ENCODE results near the gene TMEM132C. TPM values are rescaled to one million over a fixed set of nuclear protein-coding genes. Genes with fewer than 3 reads are reported as not detected.

TMEM132C gene
- total and polyA plus RNA-seq, 2 of the 4 experiments (the other 2 are of a cell fraction): not detected

DNA sequence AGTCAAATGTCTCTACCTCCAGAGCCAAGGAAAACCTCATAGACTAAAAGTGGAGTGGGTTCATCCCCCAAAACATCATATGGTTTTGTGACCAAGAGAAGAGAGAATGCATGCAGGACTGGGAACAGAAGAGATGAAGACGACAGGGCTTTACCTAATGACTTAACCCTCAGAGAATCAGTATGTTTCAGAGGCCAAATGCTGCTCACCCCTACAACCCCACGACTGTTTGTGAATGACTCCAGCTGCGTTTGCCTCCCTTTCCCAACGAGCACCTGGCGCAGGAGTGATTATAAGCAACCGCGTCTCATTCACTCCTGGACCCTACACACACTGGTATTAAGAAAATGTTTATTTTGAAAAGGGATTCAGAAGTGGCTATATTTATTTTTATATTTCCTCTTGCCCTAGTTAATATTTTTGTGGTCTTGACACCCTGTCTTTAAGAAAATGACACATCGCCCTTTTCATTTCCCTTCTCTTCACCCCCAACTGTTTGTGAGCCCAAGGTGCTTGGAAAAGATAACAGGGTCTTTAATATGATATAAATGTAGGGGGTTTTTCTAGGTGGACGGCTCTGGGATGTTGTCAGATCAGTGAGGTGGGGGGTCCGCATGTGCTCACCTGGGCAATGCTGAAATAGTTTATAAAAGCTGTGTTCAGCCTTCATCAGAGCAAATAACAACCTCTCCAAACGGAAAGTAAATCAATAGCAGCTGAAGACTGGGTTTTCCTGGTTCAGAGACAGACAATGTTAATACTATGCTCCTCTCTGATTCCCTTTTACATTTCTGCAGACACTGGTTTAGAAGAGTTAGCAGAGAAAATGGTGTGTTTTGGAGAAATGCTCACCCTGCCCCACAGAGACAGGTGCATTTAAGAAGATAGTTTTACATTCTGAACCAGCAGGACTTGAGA is 479.1 kb downstream of the TMEM132C start:
- DNase-seq (no peak), ATAC-seq (ENCODE audit: low read depth) (no peak)
- no peak overlapping the region for H3K4me3 ChIP-seq (ENCODE audit: insufficient read depth, low read depth, low read length)
- H3K36me3 ChIP-seq (ENCODE audit: control insufficient read depth, insufficient read depth, low read length): no peaks in the 10 kb centered on the region
- H2BK5ac ChIP-seq (ENCODE audit: low read depth, low read length, poor library complexity, severe bottlenecking): no peak overlapping the region
- H2AK5ac ChIP-seq (ENCODE audit: low read depth, low read length): no peak overlapping the region
- ChIA-PET POLR2A (ENCODE audit: unreplicated experiment) (no interaction called here), CTCF (no interaction called here)
- H3K4ac ChIP-seq (ENCODE audit: low read depth, low read length): no peak overlapping the region
- H3K79me1 ChIP-seq (ENCODE audit: low read depth in 1 of 2, low read length in 2 of 2): no peaks in the 10 kb centered on the region
- H3K27ac ChIP-seq (ENCODE audit: insufficient read depth, low read length): no peak overlapping the region
- H2BK15ac ChIP-seq (ENCODE audit: low read depth, low read length): no peak overlapping the region
- no peak overlapping the region for H3K9ac ChIP-seq (ENCODE audit: low read depth, low read length)
- H2BK120ac ChIP-seq (ENCODE audit: low read depth, low read length): no peak overlapping the region
- no peak overlapping the region for H2AK9ac ChIP-seq (replicated peaks; ENCODE audit: low read depth, low read length, poor library complexity)
- no peak overlapping the region for H3K56ac ChIP-seq (ENCODE audit: extremely low read depth, insufficient read depth, low read length)
- H3K18ac ChIP-seq (ENCODE audit: low read depth, low read length): no peak overlapping the region
- H3K4me2 ChIP-seq (ENCODE audit: low read depth, low read length): no peak overlapping the region
- no peaks in the 10 kb centered on the region for H3K9me1 ChIP-seq (ENCODE audit: insufficient read depth, low read length)
- H3K4me1 ChIP-seq (ENCODE audit: control insufficient read depth, insufficient read depth, low read length): no peaks in the 10 kb centered on the region
- H3K23ac ChIP-seq (ENCODE audit: low read depth, low read length): no peak overlapping the region
- intact Hi-C loops (cut with micrococcal nuclease) (no loop called here), in situ Hi-C loops (cut with MboI; ENCODE audit: low sequenced_read_pairs) (no loop called here), dilution Hi-C loops (cut with HindIII; ENCODE audit: low sequenced_read_pairs, unreplicated experiment) (no loop called here)
- H3K14ac ChIP-seq (replicated peaks; ENCODE audit: low read depth, low read length): no peak overlapping the region
- no peak overlapping the region for H4K8ac ChIP-seq (ENCODE audit: low read depth in 2 of 2, low read length in 2 of 2)
- no peak overlapping the region for H4K5ac ChIP-seq (ENCODE audit: low read depth, low read length)
- H2BK20ac ChIP-seq (ENCODE audit: low read depth, low read length): no peak overlapping the region
- no peak overlapping the region for H4K91ac ChIP-seq (ENCODE audit: insufficient read depth, low read depth, low read length)
- BruUV-seq (replicated peaks): no TSS peak
- H3K27me3 ChIP-seq (ENCODE audit: control insufficient read depth, insufficient read depth, low read length): no peaks in the 10 kb centered on the region
- H2AFZ ChIP-seq (replicated peaks; ENCODE audit: low read length, poor library complexity): no peak overlapping the region
- H3K9me3 ChIP-seq (ENCODE audit: control insufficient read depth, insufficient read depth, low read length): peaks cover 20% of the 10 kb centered on the region
- H4K20me1 ChIP-seq (ENCODE audit: insufficient read depth, low read length): no peaks in the 10 kb centered on the region
- no CpG with 5 or more reads among the region's 11 CpGs for WGBS, 2 experiments (ENCODE audit: extremely low coverage in 2 of 2, insufficient read length in 1 of 2)
- no peak for TF ChIP-seq POLR2A (IDR thresholded peaks at IDR 0.05; ENCODE audit: low read depth, low read length)

All from IMR-90 (cell line).